Renal pelvis (tissue), 4 donors: Measurements from ENCODE around the gene CLCN4. TPM values are rescaled to one million over a fixed set of nuclear protein-coding genes. Genes with fewer than 3 reads are reported as not detected.

Experiments
- DNase-seq: peaks from one replicate; pipeline ENCODE4 v3.0.0-alpha.2; 2013
- polyA plus RNA-seq, 3 donors: library from polyadenylated mRNA; unstranded; fragments of 120-200 nt; gene quantifications; one replicate each; pipeline ENCODE4 v1.2.1, GENCODE V29; 2013; ENCODE audit not compliant: insufficient read length in 3 of 3

Gene CLCN4
- polyA plus RNA-seq, 3 donors = 4.2 to 4.7 (median 4.2) TPM

- DNase-seq = no peak
These were observed 9.5 kb downstream of the CLCN4 start for GRCh38 chrX:10166248-10166716.

- no peak for DNase-seq
These were observed 10.0 kb downstream of the CLCN4 start for GRCh38 chrX:10166731-10167151.

- no peak for DNase-seq
These were observed 10.8 kb downstream of the CLCN4 start for GRCh38 chrX:10167573-10167972.

GRCh38 chrX:10168226-10168625 is 11.5 kb downstream of the CLCN4 start:
- DNase-seq = no peak

GRCh38 chrX:10169175-10169574 is 12.4 kb downstream of the CLCN4 start:
- DNase-seq = no peak

- DNase-seq = no peak
These were observed 14.5 kb downstream of the CLCN4 start for GRCh38 chrX:10171249-10171648.

- DNase-seq = peak; percentile 80
These were observed 16.1 kb downstream of the CLCN4 start for GRCh38 chrX:10172877-10173276.

- peak; percentile 85 for DNase-seq
These were observed 16.6 kb downstream of the CLCN4 start for GRCh38 chrX:10173331-10173900.

GRCh38 chrX:10174051-10174450 is 17.3 kb downstream of the CLCN4 start:
- DNase-seq = no peak

GRCh38 chrX:10174810-10175209 is 18.0 kb downstream of the CLCN4 start:
- DNase-seq = no peak

- DNase-seq = no peak
These were observed 18.6 kb downstream of the CLCN4 start for GRCh38 chrX:10175319-10175871.

GRCh38 chrX:10176121-10177003 is 19.6 kb downstream of the CLCN4 start:
- no peak for DNase-seq

- DNase-seq = no peak
These were observed 20.2 kb downstream of the CLCN4 start for GRCh38 chrX:10177004-10177396.

- no peak for DNase-seq
These were observed 20.8 kb downstream of the CLCN4 start for GRCh38 chrX:10177601-10178000.

- DNase-seq = no peak
These were observed 22.2 kb downstream of the CLCN4 start for GRCh38 chrX:10178866-10179463.

GRCh38 chrX:10183760-10184159 is 27.0 kb downstream of the CLCN4 start:
- DNase-seq = no peak

GRCh38 chrX:10184411-10184810 is 27.6 kb downstream of the CLCN4 start:
- DNase-seq = no peak

GRCh38 chrX:10186355-10186754 is 29.6 kb downstream of the CLCN4 start:
- DNase-seq = no peak

GRCh38 chrX:10187421-10187820 is 30.6 kb downstream of the CLCN4 start:
- DNase-seq = no peak

- DNase-seq = peak; percentile 70
These were observed 32.8 kb downstream of the CLCN4 start for GRCh38 chrX:10189317-10190268.

- DNase-seq = peak; percentile 69
These were observed 33.6 kb downstream of the CLCN4 start for GRCh38 chrX:10190367-10190766.
